Stimulated activated effector memory CD8-positive, alpha-beta T cell treated with anti-CD3 and anti-CD28 coated beads, Interleukin-12 subunit alpha, Interleukin-12 subunit beta, amount 100 ng/mL, for 72 hours (primary cell): ENCODE results near the gene NDRG3.

Experiments
- ATAC-seq: fragments of 150-1000 bp; cut with Tn5 transposase; 2 replicates; pipeline ENCODE4 v1.10.0; 2021
- DNase-seq, 2 donors: peaks; one replicate each; pipeline ENCODE4 v3.0.0; 2021 to 2022; ENCODE audit warnings: low spot score in 2 of 2
- H3K27ac Mint-ChIP-seq: one replicate; pipeline ENCODE4 v1.8.0; 2022; ENCODE audit warnings: mild to moderate bottlenecking, mixed read lengths
- H3K36me3 Mint-ChIP-seq: one replicate; pipeline ENCODE4 v1.8.0; 2022; ENCODE audit warnings: mild to moderate bottlenecking, mixed read lengths
- H3K4me1 Mint-ChIP-seq: one replicate; pipeline ENCODE4 v1.8.0; 2022; ENCODE audit warnings: mixed read lengths
- H3K4me3 Mint-ChIP-seq: one replicate; pipeline ENCODE4 v1.8.0; 2022; ENCODE audit warnings: mild to moderate bottlenecking, mixed read lengths
- H3K9me3 Mint-ChIP-seq: one replicate; pipeline ENCODE4 v1.8.0; 2022; ENCODE audit warnings: mixed read lengths

NDRG3 gene

GRCh38 chr20:36745927-36746659 is at the start of gene NDRG3:
TSS of gene NDRG3 (minus strand) at chr20:36746090. CDS start at chr20:36721735, 24,355 bp downstream.
- DNase-seq (peak; percentile 78 to 92), ATAC-seq (peak; percentile 98)
- H3K36me3 Mint-ChIP-seq = peaks cover 6% of the 10 kb centered on the region
- H3K27ac Mint-ChIP-seq = peak within 1 kb of the TSS; percentile 94
- peak within 1 kb of the TSS; percentile 86 for H3K4me3 Mint-ChIP-seq
- H3K9me3 Mint-ChIP-seq = no peaks in the 10 kb centered on the region
- H3K4me1 Mint-ChIP-seq = peaks cover 13% of the 10 kb centered on the region

- no peak overlapping the region for H3K27ac Mint-ChIP-seq
- ATAC-seq (peak; percentile 8), DNase-seq (no peak)
- H3K4me1 Mint-ChIP-seq = no peaks in the 10 kb centered on the region
- no peaks in the 10 kb centered on the region for H3K9me3 Mint-ChIP-seq
- no peaks in the 10 kb centered on the region for H3K36me3 Mint-ChIP-seq
- H3K4me3 Mint-ChIP-seq = no peak overlapping the region
Observed at GRCh38 chr20:36794116-36794474, 48.2 kb upstream of the NDRG3 start.

- no peak for DNase-seq
- Mint-ChIP-seq H3K36me3 (no peaks in the 10 kb centered on the region), H3K4me1 (no peaks in the 10 kb centered on the region), H3K9me3 (no peaks in the 10 kb centered on the region), H3K27ac (no peak overlapping the region), H3K4me3 (no peak overlapping the region)
- ATAC-seq = peak; percentile 8
Observed at GRCh38 chr20:36793294-36794115, 47.6 kb upstream of the NDRG3 start.

- Mint-ChIP-seq H3K27ac (no peak overlapping the region), H3K9me3 (no peaks in the 10 kb centered on the region), H3K4me3 (no peak overlapping the region), H3K4me1 (no peaks in the 10 kb centered on the region), H3K36me3 (no peaks in the 10 kb centered on the region)
- ATAC-seq (no peak), DNase-seq (no peak)
Observed at GRCh38 chr20:36792422-36792821, 46.5 kb upstream of the NDRG3 start.

- no peaks in the 10 kb centered on the region for H3K4me1 Mint-ChIP-seq
- H3K36me3 Mint-ChIP-seq = no peaks in the 10 kb centered on the region
- no peak for ATAC-seq
- no peaks in the 10 kb centered on the region for H3K9me3 Mint-ChIP-seq
- H3K4me3 Mint-ChIP-seq = no peak overlapping the region
- DNase-seq = no peak
- no peak overlapping the region for H3K27ac Mint-ChIP-seq
Observed at GRCh38 chr20:36791862-36792261, 46.0 kb upstream of the NDRG3 start.

- ATAC-seq (no peak), DNase-seq (no peak)
- H3K4me3 Mint-ChIP-seq = no peak overlapping the region
- no peaks in the 10 kb centered on the region for H3K9me3 Mint-ChIP-seq
- no peak overlapping the region for H3K27ac Mint-ChIP-seq
- no peaks in the 10 kb centered on the region for H3K4me1 Mint-ChIP-seq
- H3K36me3 Mint-ChIP-seq = no peaks in the 10 kb centered on the region
Observed at GRCh38 chr20:36786663-36787062, 40.8 kb upstream of the NDRG3 start.

- DNase-seq (no peak), ATAC-seq (no peak)
- Mint-ChIP-seq H3K4me1 (no peaks in the 10 kb centered on the region), H3K4me3 (no peak overlapping the region), H3K36me3 (no peaks in the 10 kb centered on the region), H3K27ac (no peak overlapping the region), H3K9me3 (no peaks in the 10 kb centered on the region)
Observed at GRCh38 chr20:36786246-36786645, 40.4 kb upstream of the NDRG3 start.

- ATAC-seq = no peak
- Mint-ChIP-seq H3K36me3 (no peaks in the 10 kb centered on the region), H3K9me3 (no peaks in the 10 kb centered on the region), H3K4me1 (no peaks in the 10 kb centered on the region), H3K4me3 (no peak overlapping the region), H3K27ac (no peak overlapping the region)
- DNase-seq = no peak
Observed at GRCh38 chr20:36785308-36785707, 39.4 kb upstream of the NDRG3 start.

- H3K27ac Mint-ChIP-seq = no peak overlapping the region
- no peak for ATAC-seq
- H3K36me3 Mint-ChIP-seq = no peaks in the 10 kb centered on the region
- no peak overlapping the region for H3K4me3 Mint-ChIP-seq
- no peaks in the 10 kb centered on the region for H3K9me3 Mint-ChIP-seq
- no peak for DNase-seq
- H3K4me1 Mint-ChIP-seq = no peaks in the 10 kb centered on the region
Observed at GRCh38 chr20:36784900-36785299, 39.0 kb upstream of the NDRG3 start.

- Mint-ChIP-seq H3K4me3 (no peak overlapping the region), H3K27ac (no peak overlapping the region), H3K36me3 (no peaks in the 10 kb centered on the region), H3K4me1 (no peaks in the 10 kb centered on the region), H3K9me3 (no peaks in the 10 kb centered on the region)
- ATAC-seq = no peak
- DNase-seq = no peak
Observed at GRCh38 chr20:36784116-36784515, 38.2 kb upstream of the NDRG3 start.

GRCh38 chr20:36779656-36780025 is 33.8 kb upstream of the NDRG3 start:
- Mint-ChIP-seq H3K27ac (peak overlapping the region; percentile 44), H3K9me3 (no peaks in the 10 kb centered on the region), H3K36me3 (peaks cover 14% of the 10 kb centered on the region), H3K4me1 (peaks cover 7% of the 10 kb centered on the region), H3K4me3 (no peak overlapping the region)
- no peak for DNase-seq
- no peak for ATAC-seq

GRCh38 chr20:36778831-36779655 is 33.2 kb upstream of the NDRG3 start:
- Mint-ChIP-seq H3K9me3 (no peaks in the 10 kb centered on the region), H3K27ac (peak overlapping the region; percentile 44), H3K4me1 (peaks cover 12% of the 10 kb centered on the region), H3K36me3 (peaks cover 20% of the 10 kb centered on the region), H3K4me3 (no peak overlapping the region)
- ATAC-seq (no peak), DNase-seq (no peak)

GRCh38 chr20:36777576-36777975 is 31.7 kb upstream of the NDRG3 start:
- ATAC-seq (no peak), DNase-seq (no peak)
- Mint-ChIP-seq H3K36me3 (peaks cover 33% of the 10 kb centered on the region), H3K4me1 (peaks cover 26% of the 10 kb centered on the region), H3K9me3 (no peaks in the 10 kb centered on the region), H3K4me3 (no peak overlapping the region), H3K27ac (no peak overlapping the region)

GRCh38 chr20:36777167-36777566 is 31.3 kb upstream of the NDRG3 start:
- DNase-seq = no peak
- Mint-ChIP-seq H3K9me3 (no peaks in the 10 kb centered on the region), H3K27ac (no peak overlapping the region), H3K4me1 (peaks cover 30% of the 10 kb centered on the region), H3K36me3 (peaks cover 33% of the 10 kb centered on the region), H3K4me3 (no peak overlapping the region)
- no peak for ATAC-seq

- peak overlapping the region; percentile 98 for H3K27ac Mint-ChIP-seq
- peaks cover 39% of the 10 kb centered on the region for H3K36me3 Mint-ChIP-seq
- no peaks in the 10 kb centered on the region for H3K9me3 Mint-ChIP-seq
- no peak overlapping the region for H3K4me3 Mint-ChIP-seq
- ATAC-seq (no peak), DNase-seq (no peak)
- H3K4me1 Mint-ChIP-seq = peaks cover 41% of the 10 kb centered on the region
Observed at GRCh38 chr20:36775826-36776225, 29.9 kb upstream of the NDRG3 start.
